Cardiac muscle cell (in vitro differentiated cells and primary cell): ENCODE results near the gene MBD3L2B. TPM values are rescaled to one million over a fixed set of nuclear protein-coding genes. Genes with fewer than 3 reads are reported as not detected.

Source experiments
- DNase-seq, 2 donors: peaks; one replicate each; pipeline versions ENCODE4 v3.0.0 to v3.0.0-alpha.2; 2010 to 2017; ENCODE audit warnings: low read depth in 1 of 2, low spot score in 1 of 2
- H3K27ac ChIP-seq: fragments of 200-600 bp; sonication (generic); 2 replicates; pipeline ENCODE4 v1.5.1; 2016
- H3K27me3 ChIP-seq: fragments of 200-600 bp; sonication (generic); 2 replicates; pipeline ENCODE4 v1.6.0; 2016; ENCODE audit warnings: control low read depth
- H3K36me3 ChIP-seq: fragments of 200-600 bp; sonication (generic); 2 replicates; pipeline ENCODE4 v1.5.1; 2016; ENCODE audit warnings: control low read depth
- H3K4me1 ChIP-seq: fragments of 200-600 bp; sonication (generic); 2 replicates; pipeline ENCODE4 v1.8.1; 2017; ENCODE audit warnings: low read depth, mild to moderate bottlenecking, mixed run types
- H3K4me3 ChIP-seq: fragments of 200-600 bp; sonication (generic); 2 replicates; pipeline ENCODE4 v1.5.1; 2016; ENCODE audit warnings: mild to moderate bottlenecking
- H3K9me3 ChIP-seq: fragments of 200-600 bp; sonication (generic); 2 replicates; pipeline ENCODE4 v1.5.1; 2017; ENCODE audit warnings: low read depth, mild to moderate bottlenecking, control low read depth
- CTCF ChIP-seq: IDR thresholded peaks from 2 replicates; pipeline ENCODE4 v1.5.1; 2012; ENCODE audit warnings: low read depth, mild to moderate bottlenecking, low read length
- polyA plus RNA-seq: library from polyadenylated mRNA; unstranded; fragments of >200 nt; fragmentation: Nextera tagmentation; extraction: Ambion mirVana; gene quantifications from 2 replicates; pipeline ENCODE4 v1.2.1, GENCODE V29; 2016
- total RNA-seq: library from RNA; depleted of rRNA; stranded (reverse); fragments of >200 nt; gene quantifications from 2 replicates; pipeline ENCODE4 v1.2.3, GENCODE V29; 2016

MBD3L2B gene
- total and polyA plus RNA-seq, 2 experiments from 2014 or later = not detected

DNA sequence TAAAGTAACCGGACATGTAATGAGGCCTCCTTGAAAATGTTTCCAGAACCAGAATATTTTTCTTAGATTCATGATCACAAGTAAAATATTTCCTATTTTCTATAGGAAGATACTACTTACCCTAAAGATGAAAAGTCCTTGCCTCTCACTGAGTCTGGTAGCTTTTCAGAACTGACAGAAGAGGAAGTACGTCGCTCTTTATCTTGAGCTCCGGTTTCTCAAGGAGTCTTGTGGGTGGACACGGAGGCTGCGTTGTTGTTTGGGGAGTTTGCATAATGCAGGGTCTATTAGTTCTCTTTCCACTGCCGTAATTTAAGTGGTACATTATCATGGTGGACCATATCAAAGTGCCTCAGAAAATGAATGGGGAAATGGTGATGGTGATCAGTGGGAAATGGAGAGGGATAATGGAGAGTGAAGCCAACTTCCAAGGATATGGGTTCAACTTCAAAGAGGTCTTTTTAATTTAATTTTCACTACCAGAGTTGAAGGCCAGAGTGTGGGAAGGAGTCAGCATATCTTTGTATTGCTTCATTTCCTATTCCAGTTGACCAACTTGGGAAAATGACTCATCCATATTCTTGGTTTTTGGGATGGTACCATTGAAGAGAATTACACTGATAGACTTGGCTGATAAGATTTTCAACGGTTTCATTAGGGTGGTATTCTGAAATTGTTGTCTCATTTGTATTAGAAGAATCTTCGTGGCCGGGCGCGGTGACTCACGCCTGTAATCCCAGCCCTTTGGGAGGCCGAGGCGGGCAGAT is 23.4 kb downstream of the MBD3L2B start:
- no peak overlapping the region for H3K4me3 ChIP-seq
- peak in 1 of 2 donors; percentile 57 for DNase-seq
- no peak for TF ChIP-seq CTCF

DNA sequence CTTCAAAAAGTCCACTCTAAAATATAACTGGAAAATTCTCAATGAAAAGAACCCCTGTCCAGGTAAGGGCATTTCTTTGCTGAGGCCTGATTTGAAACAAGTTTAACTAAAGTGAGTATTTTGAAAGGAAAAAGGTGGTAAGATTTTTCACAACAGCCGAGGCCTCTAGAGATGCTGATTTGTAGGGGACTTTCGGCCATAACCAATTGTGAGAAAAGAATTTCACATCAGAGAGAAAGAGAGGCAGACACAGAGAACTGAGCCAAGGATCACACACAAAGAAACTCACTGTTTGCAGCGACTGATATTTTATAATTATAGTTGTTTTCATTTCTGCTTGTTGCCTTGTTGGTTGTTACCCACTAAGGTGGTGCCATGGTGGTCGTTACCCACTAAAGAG is 24.4 kb downstream of the MBD3L2B start:
- Histone ChIP-seq H3K9me3 (no peaks in the 10 kb centered on the region), H3K27me3 (no peaks in the 10 kb centered on the region), H3K27ac (no peak overlapping the region), H3K4me3 (no peak overlapping the region), H3K36me3 (no peaks in the 10 kb centered on the region), H3K4me1 (no peaks in the 10 kb centered on the region)
- DNase-seq = no peak
- no peak for TF ChIP-seq CTCF

More for the DNA sequence above, 23.4 kb downstream of the MBD3L2B start:
- Histone ChIP-seq H3K36me3 (no peaks in the 10 kb centered on the region), H3K9me3 (no peaks in the 10 kb centered on the region), H3K27me3 (no peaks in the 10 kb centered on the region), H3K27ac (no peak overlapping the region), H3K4me1 (no peaks in the 10 kb centered on the region)

GRCh38 chr19:6995054-6995453 is 26.2 kb downstream of the MBD3L2B start:
- Histone ChIP-seq H3K27ac (no peak overlapping the region), H3K4me3 (no peak overlapping the region), H3K27me3 (no peaks in the 10 kb centered on the region), H3K36me3 (no peaks in the 10 kb centered on the region), H3K4me1 (no peaks in the 10 kb centered on the region), H3K9me3 (no peaks in the 10 kb centered on the region)
- DNase-seq = no peak
- TF ChIP-seq CTCF = no peak

DNA sequence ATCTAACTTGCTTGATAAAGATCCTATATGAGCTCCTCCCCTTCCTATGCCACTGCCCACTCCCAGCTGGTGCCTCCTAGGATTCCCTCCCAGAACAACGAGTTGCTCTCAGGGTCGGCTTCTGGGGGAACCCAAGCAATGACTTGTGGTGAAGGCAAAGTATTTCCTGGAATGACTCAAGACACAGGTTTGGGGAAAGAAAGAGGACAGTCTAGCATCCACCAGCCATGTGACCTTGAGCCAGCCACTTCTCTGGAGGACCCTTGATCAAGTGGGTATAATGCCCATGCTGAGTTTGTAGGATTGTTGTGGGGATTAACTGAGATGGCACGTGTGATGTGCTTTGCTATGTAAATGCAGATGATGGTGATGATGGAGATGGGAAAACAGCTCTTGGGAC is 33.0 kb downstream of the MBD3L2B start:
- no peaks in the 10 kb centered on the region for H3K9me3 ChIP-seq
- no peak overlapping the region for H3K27ac ChIP-seq
- no peak for DNase-seq
- H3K36me3 ChIP-seq = no peaks in the 10 kb centered on the region
- no peak overlapping the region for H3K4me3 ChIP-seq
- TF ChIP-seq CTCF = no peak
- no peaks in the 10 kb centered on the region for H3K4me1 ChIP-seq
- no peaks in the 10 kb centered on the region for H3K27me3 ChIP-seq

GRCh38 chr19:6987850-6988249 is 33.4 kb downstream of the MBD3L2B start:
- Histone ChIP-seq H3K36me3 (no peaks in the 10 kb centered on the region), H3K9me3 (no peaks in the 10 kb centered on the region), H3K4me1 (no peaks in the 10 kb centered on the region), H3K27me3 (no peaks in the 10 kb centered on the region), H3K27ac (no peak overlapping the region), H3K4me3 (no peak overlapping the region)
- no peak for TF ChIP-seq CTCF
- no peak for DNase-seq
